BLaER1 treated with 17β-estradiol and CSF1 and Interleukin-3, amounts not matched to agents 10 nM and 100 nM (cell line): ENCODE data around the gene C16orf95.

Experiments used
- H3K27ac ChIP-seq, 11 experiments: shearing (Covaris generic); formaldehyde crosslinking; 2 replicates each; pipeline ENCODE4 v1.8.1; 2022
- H3K27me3 ChIP-seq, 11 experiments: shearing (Covaris generic); formaldehyde crosslinking; 2 replicates each; pipeline ENCODE4 v1.8.1; 2022
- H3K36me3 ChIP-seq, 11 experiments: shearing (Covaris generic); formaldehyde crosslinking; 2 replicates each; pipeline ENCODE4 v1.8.1; 2022
- H3K4me1 ChIP-seq, 10 experiments: shearing (Covaris generic); formaldehyde crosslinking; 2 replicates each; pipeline ENCODE4 v1.8.1; 2022
- H3K4me2 ChIP-seq, 11 experiments: shearing (Covaris generic); formaldehyde crosslinking; 2 replicates each; pipeline ENCODE4 v1.8.1; 2022
- H3K4me3 ChIP-seq, 10 experiments: shearing (Covaris generic); formaldehyde crosslinking; 2 replicates each; pipeline ENCODE4 v1.8.1; 2022
- H3K9ac ChIP-seq, 11 experiments: shearing (Covaris generic); formaldehyde crosslinking; 2 replicates each; pipeline ENCODE4 v1.8.1; 2022
- H3K9me3 ChIP-seq, 11 experiments: shearing (Covaris generic); formaldehyde crosslinking; replicated peaks in 1 of 11; 2 replicates each; pipeline ENCODE4 v1.8.1; 2022
- H4K20me1 ChIP-seq, 11 experiments: shearing (Covaris generic); formaldehyde crosslinking; 2 replicates each; pipeline ENCODE4 v1.8.1; 2022
- Cebpa-rat ChIP-seq, 11 experiments: shearing (Covaris generic); IDR thresholded peaks; 2 replicates each; pipeline ENCODE4 v1.8.1; 2022

C16orf95 gene

GRCh38 chr16:87255866-87256265, 61.3 kb downstream of the C16orf95 start:
- Histone ChIP-seq H4K20me1 (0 out of 22 replicates have a peak, but pooled peaks cover 0 to 7% (median 0%) of the 10 kb centered on the region in 11 experiments), H3K4me1 (peaks cover 0 to 9% (median 0%) of the 10 kb centered on the region in 10 experiments; a peak in 6 of 20 replicates), H3K4me2 (no peak overlapping the region), H3K27me3 (no peaks in the 10 kb centered on the region), H3K9ac (no peak overlapping the region), H3K36me3 (no peaks in the 10 kb centered on the region), H3K27ac (no peak overlapping the region), H3K4me3 (no peak overlapping the region), H3K9me3 (peaks cover 4 to 9% (median 7%) of the 10 kb centered on the region in 11 experiments; a peak in 20 of 22 replicates)
- TF ChIP-seq Cebpa-rat (IDR thresholded peaks at IDR 0.05): no peak

DNA sequence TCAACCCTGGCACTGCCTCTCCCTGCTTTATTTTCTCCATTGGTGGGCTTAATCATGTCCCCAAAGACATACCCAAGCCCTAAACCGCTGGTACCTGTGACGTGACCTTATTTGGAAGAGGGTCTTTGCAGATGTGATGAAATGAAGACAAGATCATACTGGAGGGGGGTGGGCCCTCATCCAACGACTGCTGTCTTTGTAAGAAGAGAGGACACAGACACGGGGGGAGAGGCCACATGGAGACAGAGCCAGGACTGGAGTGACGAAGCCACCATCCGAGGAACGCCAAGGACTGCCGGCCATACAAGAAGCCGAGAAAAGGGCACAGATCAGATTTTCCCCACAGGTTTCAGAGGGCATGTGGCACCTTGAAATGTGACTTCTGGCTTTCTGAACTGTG, 62.5 kb downstream of the C16orf95 start:
- no peak overlapping the region for H3K4me3 ChIP-seq
- H3K9me3 ChIP-seq: no peaks in the 10 kb centered on the region
- no peaks in the 10 kb centered on the region for H3K27me3 ChIP-seq
- no peak overlapping the region for H3K4me2 ChIP-seq
- peaks cover 0 to 9% (median 0%) of the 10 kb centered on the region in 10 experiments; a peak in 6 of 20 replicates for H3K4me1 ChIP-seq
- no peak overlapping the region for H3K9ac ChIP-seq
- TF ChIP-seq Cebpa-rat (IDR thresholded peaks at IDR 0.05): no peak
- H4K20me1 ChIP-seq: 0 out of 22 replicates have a peak, but pooled peaks cover 0 to 7% (median 0%) of the 10 kb centered on the region in 11 experiments
- H3K36me3 ChIP-seq: no peaks in the 10 kb centered on the region
- no peak overlapping the region for H3K27ac ChIP-seq

DNA sequence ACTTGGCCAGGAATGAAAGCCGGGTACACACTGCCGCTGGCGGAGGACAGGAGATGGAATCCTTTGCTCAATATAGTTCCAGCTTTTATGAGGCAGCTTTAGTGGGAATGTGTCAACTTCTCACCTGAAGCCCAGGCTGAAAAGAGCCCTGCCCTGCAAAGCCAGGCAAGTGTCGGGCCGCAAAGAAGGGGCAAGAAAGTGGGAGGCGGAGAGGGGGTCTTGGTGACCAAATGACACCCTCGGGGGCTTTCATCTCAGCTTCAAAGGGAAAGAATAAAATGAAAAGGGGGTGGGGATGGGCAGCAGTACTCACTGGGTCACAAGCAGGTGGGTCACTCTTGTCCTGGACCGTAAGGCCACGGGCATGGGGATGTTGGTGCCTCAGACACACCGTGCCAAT, 62.9 kb downstream of the C16orf95 start:
- Histone ChIP-seq H3K27me3 (no peaks in the 10 kb centered on the region), H4K20me1 (0 out of 22 replicates have a peak, but pooled peaks cover 0 to 7% (median 0%) of the 10 kb centered on the region in 11 experiments), H3K4me1 (peaks cover 0 to 9% (median 3%) of the 10 kb centered on the region in 10 experiments; a peak in 11 of 20 replicates), H3K9me3 (no peaks in the 10 kb centered on the region), H3K27ac (no peak overlapping the region), H3K4me2 (no peak overlapping the region), H3K4me3 (no peak overlapping the region), H3K36me3 (no peaks in the 10 kb centered on the region), H3K9ac (no peak overlapping the region)
- TF ChIP-seq Cebpa-rat (IDR thresholded peaks at IDR 0.05): no peak

DNA sequence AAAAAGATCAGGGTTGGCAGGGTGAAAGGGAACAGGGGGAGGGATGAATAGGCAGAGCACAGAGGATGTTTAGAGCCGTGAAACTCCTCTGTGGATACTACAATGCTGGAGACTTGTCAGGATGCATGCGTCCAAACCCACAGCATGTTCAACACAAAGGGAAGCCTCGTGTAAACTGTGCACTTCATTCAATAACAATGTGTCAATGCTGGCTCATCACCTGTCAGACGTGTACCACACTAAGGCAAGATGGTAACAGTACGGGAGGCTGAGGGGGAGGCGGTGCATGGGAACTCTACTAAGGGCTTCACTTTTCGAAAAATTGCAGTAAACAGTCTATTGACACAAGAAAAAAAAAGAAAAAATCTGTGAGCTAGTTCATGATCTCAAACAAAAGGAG, 63.7 kb downstream of the C16orf95 start:
- Histone ChIP-seq H3K9me3 (no peaks in the 10 kb centered on the region), H3K36me3 (no peaks in the 10 kb centered on the region), H3K4me3 (no peak overlapping the region), H3K27me3 (no peaks in the 10 kb centered on the region), H3K9ac (no peak overlapping the region), H4K20me1 (0 out of 22 replicates have a peak, but pooled peaks cover 0 to 7% (median 0%) of the 10 kb centered on the region in 11 experiments), H3K4me2 (no peak overlapping the region), H3K27ac (no peak overlapping the region), H3K4me1 (peaks cover 6 to 11% (median 9%) of the 10 kb centered on the region in 10 experiments; a peak in 18 of 20 replicates)
- no peak for TF ChIP-seq Cebpa-rat (IDR thresholded peaks at IDR 0.05)
